Adrenal gland (tissue), 12 donors: ENCODE results near the gene FHAD1. TPM values are rescaled to one million over a fixed set of nuclear protein-coding genes. Genes with fewer than 3 reads are reported as not detected.

ENCODE experiments used
- DNase-seq, 7 donors: peaks; one replicate each; pipeline ENCODE4 v3.0.0-alpha.2; 2019 to 2020
- H3K27ac ChIP-seq, 5 donors: fragments of 200-600 bp; sonication (generic) in 4 of 5; 1 replicate in 3 of 5; 2 replicates in 2 of 5; pipeline versions ENCODE4 v1.5.1 to v1.8.0; 2016 to 2020; ENCODE audit warnings: mild to moderate bottlenecking in 1 of 5
- H3K27me3 ChIP-seq: fragments of 200-600 bp; 2 replicates; pipeline ENCODE4 v1.8.0; 2021
- H3K36me3 ChIP-seq, 2 donors: fragments of 200-600 bp; replicated peaks in 1 of 2; 1 replicate in 1 of 2; 2 replicates in 1 of 2; pipeline versions ENCODE4 v1.5.1 to v1.8.0; 2018 to 2022
- H3K4me1 ChIP-seq, 2 donors: fragments of 200-600 bp; replicated peaks in 1 of 2; 1 replicate in 1 of 2; 2 replicates in 1 of 2; pipeline versions ENCODE4 v1.5.1 to v1.8.0; 2018 to 2021
- H3K4me3 ChIP-seq, 4 donors: fragments of 200-600 bp; sonication (generic) in 3 of 4; one replicate each; pipeline ENCODE4 v1.5.1; 2016 to 2018
- H3K9me3 ChIP-seq, 3 donors: fragments of 200-600 bp; sonication (generic) in 1 of 3; replicated peaks in 1 of 3; 1 replicate in 2 of 3; 2 replicates in 1 of 3; pipeline versions ENCODE4 v1.5.1 to v1.8.0; 2016 to 2021
- CTCF ChIP-seq, 6 experiments: fragments of 450-650 bp in 4 of 6; fragments of 200-600 bp in 2 of 6; sonication (generic) in 1 of 6; IDR thresholded peaks; 1 replicate in 5 of 6; 2 replicates in 1 of 6; pipeline versions ENCODE4 v1.5.1 to v1.8.0; 2016 to 2021; ENCODE audit warnings: antibody characterized with exemption in 6 of 6, mild to moderate bottlenecking in 2 of 6, moderate library complexity in 1 of 6
- POLR2A ChIP-seq, 2 donors: fragments of 450-650 bp; IDR thresholded peaks; one replicate each; pipeline ENCODE4 v1.6.1; 2017; ENCODE audit warnings: antibody characterized with exemption in 2 of 2, mild to moderate bottlenecking in 2 of 2, moderate library complexity in 1 of 2
- WGBS, 4 donors: extraction: QIAGEN DNeasy Blood & Tissue Kit in 2 of 4; methylation state at CpG; one replicate each; pipeline versions ENCODE4 v1.1.5 to v1.1.7; 2013 to 2017; 5-methylcytosine and 5-hydroxymethylcytosine counted together
- intact Hi-C, 2 donors: fragments of 100-400 bp; cut with DNase I; formaldehyde crosslinking; loops; one replicate each; pipeline versions ENCODE4 v1.14.1 to v1.15.0; 2022 to 2023
- polyA plus RNA-seq, 3 donors: library from polyadenylated mRNA; stranded (reverse); fragments of 200-250 nt in 2 of 3; fragments of 350-450 nt in 1 of 3; fragmentation: Illumina TruSeq in 1 of 3; extraction: RNeasy Lipid Tissue Mini Kit (QIAGEN cat#74804) in 1 of 3; gene quantifications; one replicate each; pipeline ENCODE4 v1.2.3, GENCODE V29; 2013 to 2014
- total RNA-seq, 9 donors: library from RNA; depleted of rRNA in 4 of 9; stranded (reverse); fragments of >200 nt in 4 of 9; fragments of 120-200 nt in 1 of 9; fragmentation: NEBNext Ultra II Directional in 1 of 9; extraction: Animal tissue kit (Norgen Biotek cat#: 25700) in 1 of 9; gene quantifications; one replicate each; pipeline versions ENCODE4 v1.1.0 to v1.2.4, GENCODE V29; 2013 to 2023
- donor health status: healthy with polysubstance abuse.
- donor health status: Bipolar disorder and iron deficiency.
- donor health status: DM: yes; HTN: yes; CAD: no.
- donor health status: DM: no; HTN: no; CAD: no.
- donor health status: DM: no; HTN: no; CAD: no.
- donor health status: DM: yes; HTN: yes; CAD: no.

Gene FHAD1
- total and polyA plus RNA-seq, 12 donors = 0.09 to 1.6 (median 0.57) TPM; not detected in 1

GRCh38 chr1:15348648-15349047, 101.6 kb downstream of the FHAD1 start:
- Histone ChIP-seq H3K9me3 (no peaks in the 10 kb centered on the region), H3K27me3 (no peaks in the 10 kb centered on the region), H3K4me1 (peaks cover 0 to 20% of the 10 kb centered on the region in 2 donors), H3K36me3 (no peaks in the 10 kb centered on the region), H3K4me3 (no peak overlapping the region), H3K27ac (no peak overlapping the region)
- TF ChIP-seq POLR2A (IDR thresholded peaks at IDR 0.05) = no peak
- TF ChIP-seq CTCF (IDR thresholded peaks at IDR 0.05) = no peak
- DNase-seq = no peak
- intact Hi-C loops = no loop called here
- 91 to 96% (median 93%) methylated on average over 6 to 9 of the region's 9 CpGs for whole genome bisulfite sequencing, 4 donors

GRCh38 chr1:15349133-15349532, 102.1 kb downstream of the FHAD1 start:
- DNase-seq = no peak
- WGBS, 4 donors = 91 to 98% (median 94%) methylated on average over 5 to 6 of the region's 6 CpGs
- TF ChIP-seq POLR2A (IDR thresholded peaks at IDR 0.05) = no peak
- TF ChIP-seq CTCF (IDR thresholded peaks at IDR 0.05) = no peak
- H3K4me1 ChIP-seq = peaks cover 0 to 19% of the 10 kb centered on the region in 2 donors
- no peaks in the 10 kb centered on the region for H3K27me3 ChIP-seq
- intact Hi-C loops = no loop called here
- no peaks in the 10 kb centered on the region for H3K36me3 ChIP-seq
- H3K9me3 ChIP-seq = no peaks in the 10 kb centered on the region
- no peak overlapping the region for H3K27ac ChIP-seq
- no peak overlapping the region for H3K4me3 ChIP-seq

GRCh38 chr1:15350151-15350550, 103.1 kb downstream of the FHAD1 start:
- DNase-seq = no peak
- no peak overlapping the region for H3K27ac ChIP-seq

GRCh38 chr1:15350551-15351200, 103.7 kb downstream of the FHAD1 start:
- TF ChIP-seq POLR2A (IDR thresholded peaks at IDR 0.05) = no peak
- no peaks in the 10 kb centered on the region for H3K27me3 ChIP-seq
- WGBS, 4 donors = 84 to 94% (median 91%) methylated on average over 4 of the region's 4 CpGs; no CpG with 5 or more reads in 1 of the 4 donors
- intact Hi-C loops = no loop called here
- DNase-seq = no peak
- H3K4me1 ChIP-seq = peaks cover 0 to 30% of the 10 kb centered on the region in 2 donors
- no peaks in the 10 kb centered on the region for H3K9me3 ChIP-seq
- no peak overlapping the region for H3K4me3 ChIP-seq
- H3K36me3 ChIP-seq = no peaks in the 10 kb centered on the region
- peak overlapping the region in 2 of 5 donors; percentile 2 to 9 for H3K27ac ChIP-seq

More at GRCh38 chr1:15350151-15350550, 103.1 kb downstream of the FHAD1 start:
- Histone ChIP-seq H3K9me3 (no peaks in the 10 kb centered on the region), H3K27me3 (no peaks in the 10 kb centered on the region), H3K36me3 (no peaks in the 10 kb centered on the region), H3K4me1 (peaks cover 0 to 25% of the 10 kb centered on the region in 2 donors), H3K4me3 (no peak overlapping the region)
- intact Hi-C loops = no loop called here
- no peak for TF ChIP-seq CTCF (IDR thresholded peaks at IDR 0.05)
- TF ChIP-seq POLR2A (IDR thresholded peaks at IDR 0.05) = no peak
- WGBS, 4 donors = 90 to 93% (median 93%) methylated on average over 10 of the region's 10 CpGs

GRCh38 chr1:15351310-15351709, 104.3 kb downstream of the FHAD1 start:
- peaks cover 0 to 35% of the 10 kb centered on the region in 2 donors for H3K4me1 ChIP-seq
- no peaks in the 10 kb centered on the region for H3K9me3 ChIP-seq
- DNase-seq = peak in 5 of 7 donors; percentile 44 to 69 (median 47)
- no peaks in the 10 kb centered on the region for H3K36me3 ChIP-seq
- H3K27ac ChIP-seq = peak overlapping the region in 2 of 5 donors; percentile 9 to 19
- H3K4me3 ChIP-seq = no peak overlapping the region
- whole genome bisulfite sequencing, 4 donors = 22 to 41% (median 26%) methylated on average over 4 of the region's 4 CpGs
- no peaks in the 10 kb centered on the region for H3K27me3 ChIP-seq
- TF ChIP-seq POLR2A (IDR thresholded peaks at IDR 0.05) = no peak
- TF ChIP-seq CTCF (IDR thresholded peaks at IDR 0.05) = no peak
- intact Hi-C loops = no loop called here
